Measurements from ENCODE around the gene MAB21L4.
"Not testable (repeated sequence)": the region's sequence is repeated elsewhere in the genome, so short reads cannot be mapped to it uniquely, and the experiment has no call there.

Gene MAB21L4

GRCh38 chr2:240846873-240847595 lies 48.9 kb downstream of the MAB21L4 start:
- H3K4me2 ChIP-seq (ENCODE audit: low read length), result no peak overlapping the region
- no peak overlapping the region for H3K27ac ChIP-seq (ENCODE audit: low read depth, low read length)
- no peaks in the 10 kb centered on the region for H4K20me1 ChIP-seq (ENCODE audit: control insufficient read depth, insufficient read depth, low read depth, low read length)
- H3K79me2 ChIP-seq (ENCODE audit: control insufficient read depth, low read length), result no peaks in the 10 kb centered on the region
- H3K9me2 ChIP-seq (replicated peaks; ENCODE audit: control insufficient read depth, low read length), result no peaks in the 10 kb centered on the region
- no peaks in the 10 kb centered on the region for H3K27me3 ChIP-seq (ENCODE audit: control insufficient read depth, low read length)
- H3K4me1 ChIP-seq (ENCODE audit: control insufficient read depth, low read length), result no peaks in the 10 kb centered on the region
- no peaks in the 10 kb centered on the region for H3K36me3 ChIP-seq (ENCODE audit: control insufficient read depth, low read length)
- H3K4me3 ChIP-seq (ENCODE audit: low read length), result no peak overlapping the region
- TF ChIP-seq EZH2phosphoT487 (IDR thresholded peaks at IDR 0.05; ENCODE audit: borderline replicate concordance, low read length) (no peak), CTCF (IDR thresholded peaks at IDR 0.05; ENCODE audit: low read depth, low read length, poor library complexity, severe bottlenecking) (no peak)
- H3F3A ChIP-seq (ENCODE audit: control insufficient read depth, insufficient read depth), result no peaks in the 10 kb centered on the region
- no peaks in the 10 kb centered on the region for H3K9me3 ChIP-seq (ENCODE audit: control insufficient read depth, insufficient read depth, low read length)

- H3K36me3 ChIP-seq (ENCODE audit: control insufficient read depth, low read length); H3K27me3 ChIP-seq (ENCODE audit: control insufficient read depth, low read length); H3K4me1 ChIP-seq (ENCODE audit: control insufficient read depth, low read length); H3K4me3 ChIP-seq (ENCODE audit: low read length); H4K20me1 ChIP-seq (ENCODE audit: control insufficient read depth, insufficient read depth, low read depth, low read length); H3K9me2 ChIP-seq (replicated peaks; ENCODE audit: control insufficient read depth, low read length); H3K9me3 ChIP-seq (ENCODE audit: control insufficient read depth, insufficient read depth, low read length); H3K79me2 ChIP-seq (ENCODE audit: control insufficient read depth, low read length); H3F3A ChIP-seq (ENCODE audit: control insufficient read depth, insufficient read depth); H3K27ac ChIP-seq (ENCODE audit: low read depth, low read length); H3K4me2 ChIP-seq (ENCODE audit: low read length): not testable (repeated sequence)
These were observed 49.6 kb downstream of the MAB21L4 start for GRCh38 chr2:240846309-240846708.

DNA sequence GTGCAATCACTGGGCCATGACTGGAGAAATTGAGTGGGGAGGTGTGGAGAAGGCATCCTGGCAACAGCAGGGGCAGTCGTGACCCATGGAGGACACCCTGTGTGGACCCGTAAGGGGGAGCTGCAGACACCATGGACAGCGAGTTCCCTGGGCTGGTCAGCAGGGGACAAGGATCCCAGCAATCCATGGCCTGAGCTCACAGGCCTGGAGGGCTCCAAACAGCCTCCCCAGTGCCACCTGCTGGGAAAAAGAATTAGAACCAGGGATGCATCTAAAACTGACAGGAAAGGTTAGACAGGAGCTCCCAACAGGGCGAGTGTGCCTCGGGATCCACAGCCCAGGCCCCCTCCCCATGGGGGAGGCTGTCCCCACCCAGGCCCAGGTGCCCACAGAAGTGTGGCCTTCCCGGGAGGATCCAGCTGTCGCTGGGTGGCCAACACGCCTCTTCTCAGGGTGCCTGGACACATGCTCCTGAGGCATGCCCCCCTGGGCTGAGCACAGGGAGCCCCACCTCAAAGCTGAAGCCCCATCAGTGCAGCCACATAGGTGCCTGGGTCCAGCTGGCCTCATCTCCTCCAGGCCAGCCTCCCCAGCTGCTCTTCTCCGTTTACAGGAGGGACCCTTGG lies 55.4 kb downstream of the MAB21L4 start:
- no peak overlapping the region for H3K4me2 ChIP-seq (ENCODE audit: low read length)

More for the DNA sequence above, 55.4 kb downstream of the MAB21L4 start:
- Histone ChIP-seq H4K20me1 (ENCODE audit: control insufficient read depth, insufficient read depth, low read depth, low read length) (no peaks in the 10 kb centered on the region), H3K9me3 (ENCODE audit: control insufficient read depth, insufficient read depth, low read length) (no peaks in the 10 kb centered on the region), H3K4me3 (ENCODE audit: low read length) (no peak overlapping the region), H3K27me3 (ENCODE audit: control insufficient read depth, low read length) (no peaks in the 10 kb centered on the region), H3K27ac (ENCODE audit: low read depth, low read length) (no peak overlapping the region), H3K79me2 (ENCODE audit: control insufficient read depth, low read length) (no peaks in the 10 kb centered on the region), H3F3A (ENCODE audit: control insufficient read depth, insufficient read depth) (no peaks in the 10 kb centered on the region), H3K36me3 (ENCODE audit: control insufficient read depth, low read length) (no peaks in the 10 kb centered on the region), H3K9me2 (replicated peaks; ENCODE audit: control insufficient read depth, low read length) (no peaks in the 10 kb centered on the region), H3K4me1 (ENCODE audit: control insufficient read depth, low read length) (no peaks in the 10 kb centered on the region)
- TF ChIP-seq EZH2phosphoT487 (IDR thresholded peaks at IDR 0.05; ENCODE audit: borderline replicate concordance, low read length), result no peak
- TF ChIP-seq CTCF (IDR thresholded peaks at IDR 0.05; ENCODE audit: low read depth, low read length, poor library complexity, severe bottlenecking), result peak; percentile 29

Measured in DOHH2 (cell line).